MCF 10A (cell line): Measurements from ENCODE around the gene NBPF3. TPM values are rescaled to one million over a fixed set of nuclear protein-coding genes. Genes with fewer than 3 reads are reported as not detected.

ENCODE experiments used
- BruUV-seq: library from RNA; stranded (reverse); fragments of 400-500 nt; replicated peaks from 2 replicates; lab custom pipeline; 2021; lab: Mats Ljungman, UMichigan
- CTCF ChIA-PET: fragments of 300-600 bp; sonication (Branson Sonifier 250); formaldehyde crosslinking; extraction: SDS; loops from one replicate; lab custom pipeline; 2021; ENCODE audit warnings: antibody characterized with exemption, inconsistent platforms; lab: Yijun Ruan, JAX
- POLR2A ChIA-PET: fragments of 300-600, 350-650 bp; sonication (Branson Sonifier 250); formaldehyde crosslinking; extraction: SDS; loops from one replicate; lab custom pipeline; 2020; ENCODE audit warnings: antibody characterized with exemption, inconsistent platforms; lab: Yijun Ruan, JAX
- DNase-seq: peaks from one replicate; pipeline ENCODE4 v3.0.0-alpha.2; 2018; ENCODE audit not compliant: unreplicated experiment
- H3K27ac Mint-ChIP-seq: one replicate; pipeline ENCODE4 v1.8.0; 2022; ENCODE audit warnings: mild to moderate bottlenecking, low read depth, mixed read lengths; ENCODE audit not compliant: unreplicated experiment
- H3K27me3 Mint-ChIP-seq: one replicate; pipeline ENCODE4 v1.8.0; 2022; ENCODE audit warnings: mixed read lengths; ENCODE audit not compliant: insufficient read depth, unreplicated experiment
- H3K36me3 Mint-ChIP-seq: one replicate; pipeline ENCODE4 v1.8.0; 2022; ENCODE audit warnings: mild to moderate bottlenecking, moderate library complexity, mixed read lengths; ENCODE audit not compliant: insufficient read depth, unreplicated experiment
- H3K4me1 Mint-ChIP-seq: one replicate; pipeline ENCODE4 v1.8.0; 2022; ENCODE audit warnings: mixed read lengths; ENCODE audit not compliant: insufficient read depth, unreplicated experiment
- H3K4me3 Mint-ChIP-seq: one replicate; pipeline ENCODE4 v1.8.0; 2022; ENCODE audit warnings: mild to moderate bottlenecking, moderate library complexity, mixed read lengths; ENCODE audit not compliant: unreplicated experiment
- H3K9me3 Mint-ChIP-seq: one replicate; pipeline ENCODE4 v1.8.0; 2022; ENCODE audit warnings: mixed read lengths; ENCODE audit not compliant: unreplicated experiment
- CTCF ChIP-seq: fragments of 200-600 bp; IDR thresholded peaks from one replicate; pipeline ENCODE4 v1.8.0; 2022; ENCODE audit warnings: antibody characterized with exemption, mild to moderate bottlenecking; ENCODE audit not compliant: unreplicated experiment
- intact Hi-C: fragments of 100-400 bp; cut with micrococcal nuclease; formaldehyde crosslinking; loops from 2 replicates; pipeline ENCODE4 v1.14.1; 2022
- total RNA-seq: library from RNA; stranded (reverse); gene quantifications from 2 replicates; pipeline ENCODE4 v1.2.3, GENCODE V29; 2022

NBPF3 gene
- total RNA-seq, 1 experiment from 2014 or later: 6.5 TPM

- POLR2A ChIA-PET: interaction anchor here (1.3 kb wide), 1 partner anchor 10 kb away, joined by 3 read pairs; no protein-coding TSS in a partner anchor
- no peaks in the 10 kb centered on the region for H3K36me3 Mint-ChIP-seq
- no TSS peak for BruUV-seq
- intact Hi-C loops: no loop called here
- H3K27ac Mint-ChIP-seq: no peak overlapping the region
- no peaks in the 10 kb centered on the region for H3K9me3 Mint-ChIP-seq
- TF ChIP-seq CTCF: no peak
- no peak for DNase-seq
- H3K27me3 Mint-ChIP-seq: peaks cover 38% of the 10 kb centered on the region
- no peak overlapping the region for H3K4me3 Mint-ChIP-seq
- peaks cover 7% of the 10 kb centered on the region for H3K4me1 Mint-ChIP-seq
- CTCF ChIA-PET: interaction anchor here (0.6 to 0.7 kb wide), 3 partner anchors 138 to 1048 kb away, joined by 3 read pairs; no protein-coding TSS in a partner anchor
These were observed 66.9 kb downstream of the NBPF3 start for GRCh38 chr1:21506804-21507203.

- ChIA-PET POLR2A (no interaction called here), CTCF (interaction anchor here (0.6 to 1.4 kb wide), 4 partner anchors 152 to 1142 kb away, joined by 3 to 4 read pairs (median 3); no protein-coding TSS in a partner anchor)
- intact Hi-C loops: no loop called here
- H3K9me3 Mint-ChIP-seq: no peaks in the 10 kb centered on the region
- no peak overlapping the region for H3K27ac Mint-ChIP-seq
- no peak overlapping the region for H3K4me3 Mint-ChIP-seq
- H3K36me3 Mint-ChIP-seq: no peaks in the 10 kb centered on the region
- no TSS peak for BruUV-seq
- H3K27me3 Mint-ChIP-seq: peaks cover 40% of the 10 kb centered on the region
- no peak for TF ChIP-seq CTCF
- DNase-seq: no peak
- peaks cover 7% of the 10 kb centered on the region for H3K4me1 Mint-ChIP-seq
These were observed 67.8 kb downstream of the NBPF3 start for GRCh38 chr1:21507511-21508270.

GRCh38 chr1:21508580-21509350 lies 68.8 kb downstream of the NBPF3 start:
- H3K27me3 Mint-ChIP-seq: peaks cover 40% of the 10 kb centered on the region
- H3K9me3 Mint-ChIP-seq: no peaks in the 10 kb centered on the region
- peak; percentile 34 for DNase-seq
- no TSS peak for BruUV-seq
- H3K36me3 Mint-ChIP-seq: no peaks in the 10 kb centered on the region
- H3K4me3 Mint-ChIP-seq: peak overlapping the region; percentile 49
- intact Hi-C loops: no loop called here
- ChIA-PET POLR2A (no interaction called here), CTCF (interaction anchor here (0.6 to 1.4 kb wide), 5 partner anchors 17 to 1143 kb away, joined by 3 to 6 read pairs (median 3); no protein-coding TSS in a partner anchor)
- no peak overlapping the region for H3K27ac Mint-ChIP-seq
- peak; percentile 37 for TF ChIP-seq CTCF
- H3K4me1 Mint-ChIP-seq: peaks cover 7% of the 10 kb centered on the region
